PC-9 (cell line): ENCODE results near the gene MMAB. TPM values are rescaled to one million over a fixed set of nuclear protein-coding genes. Genes with fewer than 3 reads are reported as not detected.

Experiments used
- BruUV-seq: library from RNA; stranded (reverse); fragments of 400-500 nt; replicated peaks from 2 replicates; lab custom pipeline; 2021; lab: Mats Ljungman, UMichigan
- CTCF ChIA-PET: fragments of 300-600 bp; sonication (Branson Sonifier 250); formaldehyde crosslinking; loops from one replicate; lab custom pipeline; 2022; ENCODE audit warnings: antibody characterized with exemption; lab: Charles Lee
- POLR2A ChIA-PET: fragments of 300-600 bp; sonication (Branson Sonifier 250); formaldehyde crosslinking; loops from one replicate; lab custom pipeline; 2022; ENCODE audit warnings: antibody characterized with exemption; ENCODE audit not compliant: unreplicated experiment; lab: Charles Lee
- DNase-seq, 2 experiments: peaks; one replicate each; pipeline versions ENCODE4 v3.0.0 to v3.0.0-alpha.2; 2015 to 2022; ENCODE audit warnings: mixed read lengths in 1 of 2
- H2AFZ ChIP-seq: fragments of 200-600 bp; sonication (generic); 2 replicates; pipeline ENCODE4 v1.8.1; 2017; ENCODE audit warnings: antibody characterized with exemption
- H3F3A ChIP-seq: fragments of 200-600 bp; sonication (generic); 2 replicates; pipeline ENCODE4 v1.8.1; 2017; ENCODE audit warnings: antibody characterized with exemption, mild to moderate bottlenecking, low read depth; ENCODE audit not compliant: insufficient read depth
- H3K27ac ChIP-seq: fragments of 200-600 bp; sonication (generic); 2 replicates; pipeline ENCODE4 v1.6.1; 2016; ENCODE audit warnings: mixed run types
- H3K27me3 ChIP-seq: fragments of 200-600 bp; sonication (generic); 2 replicates; pipeline ENCODE4 v1.6.1; 2016; ENCODE audit warnings: low read depth, mixed run types; ENCODE audit not compliant: insufficient read depth
- H3K36me3 ChIP-seq: fragments of 200-600 bp; sonication (generic); 2 replicates; pipeline ENCODE4 v1.6.1; 2016; ENCODE audit warnings: low read depth, mixed run types
- H3K4me1 ChIP-seq: fragments of 200-600 bp; sonication (generic); replicated peaks from 2 replicates; pipeline ENCODE4 v1.6.1; 2016; ENCODE audit warnings: mixed run types; ENCODE audit not compliant: insufficient read depth
- H3K4me2 ChIP-seq: fragments of 200-600 bp; sonication (generic); 2 replicates; pipeline ENCODE4 v1.6.1; 2017; ENCODE audit warnings: mixed run types
- H3K4me3 ChIP-seq: fragments of 200-600 bp; sonication (generic); 2 replicates; pipeline ENCODE4 v1.6.1; 2016; ENCODE audit warnings: mixed run types
- H3K79me2 ChIP-seq: fragments of 200-600 bp; sonication (generic); 2 replicates; pipeline ENCODE4 v1.6.1; 2017; ENCODE audit warnings: low read depth, mixed run types
- H3K9me2 ChIP-seq: fragments of 200-600 bp; sonication (generic); 2 replicates; pipeline ENCODE4 v1.8.1; 2017; ENCODE audit warnings: mild to moderate bottlenecking; ENCODE audit not compliant: insufficient read depth
- H3K9me3 ChIP-seq: fragments of 200-600 bp; sonication (generic); 2 replicates; pipeline ENCODE4 v1.8.1; 2016; ENCODE audit warnings: low read depth; ENCODE audit not compliant: insufficient read depth
- H4K20me1 ChIP-seq: fragments of 200-600 bp; sonication (generic); 2 replicates; pipeline ENCODE4 v1.8.1; 2017; ENCODE audit not compliant: insufficient read depth
- EZH2 ChIP-seq: fragments of 200-600 bp; sonication (generic); IDR thresholded peaks from 2 replicates; pipeline ENCODE4 v1.8.0; 2017; ENCODE audit warnings: antibody characterized with exemption, low read depth
- intact Hi-C: fragments of 100-400 bp; cut with micrococcal nuclease; formaldehyde crosslinking; loops from one replicate; pipeline ENCODE4 v1.10.0; 2022; ENCODE audit not compliant: unreplicated experiment
- total RNA-seq: library from RNA; stranded (reverse); gene quantifications from 2 replicates; pipeline ENCODE4 v1.2.3, GENCODE V29; 2021
- TF ChIP-seq, protein P1 (sequence below): fragments of 200-600 bp; sonication (generic); conservative IDR thresholded peaks from 2 replicates; pipeline ENCODE4 v1.6.1; 2017; ENCODE audit warnings: mixed run types, antibody characterized with exemption, mild to moderate bottlenecking, moderate library complexity

The MMAB gene
- total RNA-seq, 1 experiment from 2014 or later: 84.3 TPM

- no peaks in the 10 kb centered on the region for H4K20me1 ChIP-seq
- H3K27me3 ChIP-seq: no peaks in the 10 kb centered on the region
- no peak overlapping the region for H2AFZ ChIP-seq
- no peaks in the 10 kb centered on the region for H3K9me3 ChIP-seq
- no peak for DNase-seq
- no peaks in the 10 kb centered on the region for H3F3A ChIP-seq
- intact Hi-C loops: no loop called here
- ChIA-PET CTCF (no interaction called here), POLR2A (no interaction called here)
- BruUV-seq: no TSS peak
- TF ChIP-seq EZH2: no peak
- TF ChIP-seq, protein P1, sequence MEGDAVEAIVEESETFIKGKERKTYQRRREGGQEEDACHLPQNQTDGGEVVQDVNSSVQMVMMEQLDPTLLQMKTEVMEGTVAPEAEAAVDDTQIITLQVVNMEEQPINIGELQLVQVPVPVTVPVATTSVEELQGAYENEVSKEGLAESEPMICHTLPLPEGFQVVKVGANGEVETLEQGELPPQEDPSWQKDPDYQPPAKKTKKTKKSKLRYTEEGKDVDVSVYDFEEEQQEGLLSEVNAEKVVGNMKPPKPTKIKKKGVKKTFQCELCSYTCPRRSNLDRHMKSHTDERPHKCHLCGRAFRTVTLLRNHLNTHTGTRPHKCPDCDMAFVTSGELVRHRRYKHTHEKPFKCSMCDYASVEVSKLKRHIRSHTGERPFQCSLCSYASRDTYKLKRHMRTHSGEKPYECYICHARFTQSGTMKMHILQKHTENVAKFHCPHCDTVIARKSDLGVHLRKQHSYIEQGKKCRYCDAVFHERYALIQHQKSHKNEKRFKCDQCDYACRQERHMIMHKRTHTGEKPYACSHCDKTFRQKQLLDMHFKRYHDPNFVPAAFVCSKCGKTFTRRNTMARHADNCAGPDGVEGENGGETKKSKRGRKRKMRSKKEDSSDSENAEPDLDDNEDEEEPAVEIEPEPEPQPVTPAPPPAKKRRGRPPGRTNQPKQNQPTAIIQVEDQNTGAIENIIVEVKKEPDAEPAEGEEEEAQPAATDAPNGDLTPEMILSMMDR: no peak
- 0 out of 2 replicates have a peak, but pooled peaks cover 4% of the 10 kb centered on the region for H3K36me3 ChIP-seq
- no peak overlapping the region for H3K4me3 ChIP-seq
- 0 out of 2 replicates have a peak, but pooled peaks cover 3% of the 10 kb centered on the region for H3K4me1 ChIP-seq
- no peak overlapping the region for H3K27ac ChIP-seq
- H3K9me2 ChIP-seq: no peaks in the 10 kb centered on the region
- H3K79me2 ChIP-seq: no peaks in the 10 kb centered on the region
- no peak overlapping the region for H3K4me2 ChIP-seq
Measured at GRCh38 chr12:109558374-109559199, 14.7 kb downstream of the MMAB start.

DNA sequence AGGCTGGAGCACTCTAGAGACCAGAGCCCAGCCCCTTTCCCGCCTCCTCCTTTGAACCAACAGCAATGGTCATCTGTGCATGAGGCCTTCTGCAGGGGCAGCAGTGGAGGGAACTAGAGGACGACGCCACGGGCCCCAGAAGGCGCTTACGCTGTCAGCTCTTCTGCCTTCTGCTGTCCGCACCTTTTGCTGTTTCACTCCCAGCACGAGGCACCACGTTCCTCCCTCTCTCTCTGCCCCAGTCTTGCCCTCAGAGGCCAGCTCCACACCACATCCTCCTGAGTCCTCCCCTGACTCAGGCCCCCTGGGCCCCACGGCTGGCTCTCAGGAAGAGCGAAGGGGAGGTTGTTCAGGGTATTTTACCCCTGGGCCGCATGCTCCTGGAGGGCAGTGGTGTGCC is 15.5 kb downstream of the MMAB start:
- Histone ChIP-seq H3K27me3 (no peaks in the 10 kb centered on the region), H3K9me2 (no peaks in the 10 kb centered on the region), H3K4me3 (no peak overlapping the region), H3K79me2 (no peaks in the 10 kb centered on the region), H3K9me3 (no peaks in the 10 kb centered on the region), H3K36me3 (no peaks in the 10 kb centered on the region), H4K20me1 (no peaks in the 10 kb centered on the region), H3K27ac (no peak overlapping the region), H2AFZ (no peak overlapping the region), H3K4me2 (no peak overlapping the region), H3K4me1 (0 out of 2 replicates have a peak, but pooled peaks cover 7% of the 10 kb centered on the region), H3F3A (no peaks in the 10 kb centered on the region)
- POLR2A ChIA-PET: no interaction called here
- TF ChIP-seq, protein P1: no peak
- no peak for TF ChIP-seq EZH2
- no TSS peak for BruUV-seq
- DNase-seq: no peak
- CTCF ChIA-PET: no interaction called here
- intact Hi-C loops: no loop called here

- Histone ChIP-seq H3K4me3 (no peak overlapping the region), H3K9me2 (no peaks in the 10 kb centered on the region), H3K9me3 (no peaks in the 10 kb centered on the region), H3K4me1 (0 out of 2 replicates have a peak, but pooled peaks cover 7% of the 10 kb centered on the region), H3K79me2 (no peaks in the 10 kb centered on the region), H3K27me3 (no peaks in the 10 kb centered on the region), H3F3A (no peaks in the 10 kb centered on the region), H4K20me1 (no peaks in the 10 kb centered on the region), H3K4me2 (no peak overlapping the region), H3K36me3 (no peaks in the 10 kb centered on the region), H2AFZ (no peak overlapping the region), H3K27ac (no peak overlapping the region)
- intact Hi-C loops: no loop called here
- BruUV-seq: no TSS peak
- ChIA-PET CTCF (no interaction called here), POLR2A (no interaction called here)
- DNase-seq: no peak
- TF ChIP-seq, protein P1: no peak
- TF ChIP-seq EZH2: no peak
Measured at GRCh38 chr12:109557200-109557599, 16.1 kb downstream of the MMAB start.
